BJ (cell line): ENCODE results near the gene CACNA2D2. TPM values are rescaled to one million over a fixed set of nuclear protein-coding genes. Genes with fewer than 3 reads are reported as not detected.

Experiments
- CTCF ChIA-PET: fragments of 350-600 bp; formaldehyde crosslinking; extraction: SDS; loops from one replicate; lab custom pipeline; 2021; ENCODE audit warnings: antibody characterized with exemption, inconsistent platforms; lab: Yijun Ruan, JAX
- POLR2A ChIA-PET: fragments of 300-600 bp; sonication (Branson Sonifier 250); formaldehyde crosslinking; extraction: SDS; loops from one replicate; lab custom pipeline; 2021; ENCODE audit warnings: antibody characterized with exemption; lab: Charles Lee
- DNase-seq: peaks from one replicate; pipeline ENCODE4 v3.0.0-alpha.2; 2011; ENCODE audit warnings: low read depth
- H3K27me3 ChIP-seq: 2 replicates; pipeline ENCODE4 v1.6.0; 2011; ENCODE audit warnings: low read length; ENCODE audit not compliant: control insufficient read depth, insufficient read depth
- H3K36me3 ChIP-seq: 2 replicates; pipeline ENCODE4 v1.5.1; 2011; ENCODE audit warnings: low read length; ENCODE audit not compliant: control insufficient read depth, insufficient read depth
- H3K4me3 ChIP-seq: 2 replicates; pipeline ENCODE4 v1.5.1; 2011; ENCODE audit warnings: low read depth, mild to moderate bottlenecking, control low read depth, low read length
- polyA plus RNA-seq: library from polyadenylated mRNA; depleted of rRNA; stranded (reverse); fragments of >200 nt; gene quantifications from 2 replicates; pipeline ENCODE4 v1.2.3, GENCODE V29; 2011
- TF ChIP-seq, protein P1 (sequence below): IDR thresholded peaks from 2 replicates; pipeline ENCODE4 v1.5.1; 2011; ENCODE audit warnings: low read depth, mild to moderate bottlenecking, control low read depth, inconsistent platforms, low read length, moderate library complexity; ENCODE audit not compliant: insufficient read depth

Gene CACNA2D2
- polyA plus RNA-seq, 1 experiment = 0.11 TPM

DNA sequence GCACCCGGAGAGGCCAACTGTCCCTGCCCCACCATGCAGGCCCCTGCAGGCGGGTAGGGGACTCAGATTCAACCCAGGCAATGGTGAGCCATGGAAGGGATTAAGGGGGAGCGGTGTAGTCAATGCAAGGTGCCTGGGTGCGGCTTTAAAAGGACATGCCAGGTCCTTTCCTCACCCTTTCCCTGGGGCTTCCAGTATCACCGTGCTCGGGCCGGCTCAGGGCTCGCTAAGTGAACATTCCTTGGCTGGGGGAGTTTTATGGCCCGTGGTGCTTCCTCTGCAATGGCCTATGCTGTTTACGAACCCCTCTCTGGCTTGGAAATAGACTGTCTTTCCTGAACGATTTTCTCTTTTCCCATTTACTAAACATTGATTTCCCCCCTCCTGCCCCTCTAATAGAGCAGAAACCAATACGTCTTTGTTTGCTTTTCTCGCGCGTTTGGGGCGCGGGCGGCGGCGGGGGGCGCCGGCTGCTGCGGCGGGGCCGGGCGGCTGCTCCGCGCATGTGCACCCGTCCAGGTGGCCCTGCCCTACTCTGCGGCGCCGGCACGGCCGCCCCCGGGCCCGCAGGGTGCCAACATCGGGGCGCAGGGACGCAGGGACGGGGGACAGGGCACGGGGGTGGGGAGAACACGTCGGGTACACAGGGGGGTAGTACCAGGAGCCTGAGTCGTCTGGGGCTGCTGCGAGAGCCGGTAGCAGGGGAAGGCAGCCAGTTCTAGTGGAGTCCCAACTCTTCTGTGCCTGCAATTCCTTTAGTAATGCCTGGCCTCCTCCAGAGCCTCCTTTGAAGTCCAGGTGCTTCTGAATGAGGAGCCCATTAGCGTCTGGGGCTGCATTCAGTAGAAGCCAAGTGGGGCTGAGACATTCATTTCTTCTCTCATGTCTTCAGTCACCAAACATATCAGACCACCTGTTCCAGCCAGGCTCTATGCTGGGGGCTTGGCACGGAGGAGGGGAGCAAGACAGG is 26.9 kb upstream of the CACNA2D2 start:
- no peaks in the 10 kb centered on the region for H3K36me3 ChIP-seq
- peaks cover 18% of the 10 kb centered on the region for H3K27me3 ChIP-seq

DNA sequence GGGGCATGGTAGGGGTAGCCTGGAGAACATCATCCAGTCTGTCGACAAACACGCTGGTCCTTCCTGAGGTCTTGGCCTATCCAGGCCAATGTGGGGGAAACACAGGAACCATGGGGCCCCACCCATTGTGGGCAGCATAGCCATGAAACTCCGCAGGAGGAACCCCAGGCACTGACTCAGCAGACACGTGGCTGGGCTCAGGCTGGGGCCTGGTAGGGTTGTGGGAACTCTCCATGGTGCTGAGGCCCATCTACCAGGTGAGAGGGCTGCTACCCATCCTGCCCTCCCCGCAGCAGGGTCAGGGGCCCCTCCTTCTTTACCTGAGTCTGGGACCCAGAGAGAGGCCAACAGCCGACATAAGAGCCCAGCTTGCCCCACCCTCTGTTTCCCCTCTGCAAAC is 22.6 kb upstream of the CACNA2D2 start:
- POLR2A ChIA-PET = no interaction called here

More for the DNA sequence above, 26.9 kb upstream of the CACNA2D2 start:
- ChIA-PET CTCF (interaction anchor here (2.3 kb wide), 1 partner anchor 8 kb away, joined by 13 read pairs; no protein-coding TSS in a partner anchor), POLR2A (no interaction called here)
- DNase-seq = no peak
- no peak overlapping the region for H3K4me3 ChIP-seq
- TF ChIP-seq, protein P1, sequence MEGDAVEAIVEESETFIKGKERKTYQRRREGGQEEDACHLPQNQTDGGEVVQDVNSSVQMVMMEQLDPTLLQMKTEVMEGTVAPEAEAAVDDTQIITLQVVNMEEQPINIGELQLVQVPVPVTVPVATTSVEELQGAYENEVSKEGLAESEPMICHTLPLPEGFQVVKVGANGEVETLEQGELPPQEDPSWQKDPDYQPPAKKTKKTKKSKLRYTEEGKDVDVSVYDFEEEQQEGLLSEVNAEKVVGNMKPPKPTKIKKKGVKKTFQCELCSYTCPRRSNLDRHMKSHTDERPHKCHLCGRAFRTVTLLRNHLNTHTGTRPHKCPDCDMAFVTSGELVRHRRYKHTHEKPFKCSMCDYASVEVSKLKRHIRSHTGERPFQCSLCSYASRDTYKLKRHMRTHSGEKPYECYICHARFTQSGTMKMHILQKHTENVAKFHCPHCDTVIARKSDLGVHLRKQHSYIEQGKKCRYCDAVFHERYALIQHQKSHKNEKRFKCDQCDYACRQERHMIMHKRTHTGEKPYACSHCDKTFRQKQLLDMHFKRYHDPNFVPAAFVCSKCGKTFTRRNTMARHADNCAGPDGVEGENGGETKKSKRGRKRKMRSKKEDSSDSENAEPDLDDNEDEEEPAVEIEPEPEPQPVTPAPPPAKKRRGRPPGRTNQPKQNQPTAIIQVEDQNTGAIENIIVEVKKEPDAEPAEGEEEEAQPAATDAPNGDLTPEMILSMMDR = no peak

DNA sequence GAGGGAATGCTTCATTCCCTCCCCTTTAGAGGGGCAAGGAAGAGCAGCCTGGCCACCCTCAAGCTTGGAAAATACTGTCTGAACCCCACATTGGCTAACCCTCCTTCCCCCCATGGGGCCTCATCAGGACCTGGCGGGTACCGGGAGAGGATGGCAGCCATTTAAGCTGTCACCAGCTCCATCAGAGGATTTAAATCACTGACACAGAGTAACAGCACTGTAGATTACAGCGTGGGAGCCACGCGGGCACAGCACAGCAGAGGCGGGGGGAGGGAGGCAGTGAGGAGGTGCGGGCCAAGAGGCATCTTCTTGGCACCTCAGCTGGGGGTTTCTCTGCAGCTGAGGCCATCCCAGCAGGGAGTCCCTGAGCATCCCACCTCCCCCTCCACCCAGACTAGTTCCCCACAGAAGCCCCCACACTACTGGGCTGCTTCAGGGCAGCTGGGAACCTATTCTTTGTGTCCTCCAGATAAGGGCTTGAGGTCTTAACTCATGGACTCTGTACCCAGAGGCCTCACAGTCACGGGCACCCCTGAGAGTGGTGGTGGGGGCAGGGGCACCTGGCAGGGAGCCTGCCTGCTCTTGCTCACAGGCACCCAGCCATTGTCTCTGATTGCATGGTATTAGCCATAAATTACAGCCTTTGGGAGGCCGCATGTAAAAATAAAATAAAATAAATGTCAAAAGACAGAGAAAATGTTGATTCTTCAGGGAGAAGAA is 21.9 kb upstream of the CACNA2D2 start:
- TF ChIP-seq, protein P1 = no peak
- ChIA-PET POLR2A (no interaction called here), CTCF (interaction anchor here (0.6 to 5.3 kb wide), 4 partner anchors 11 to 332 kb away, joined by 3 to 46 read pairs (median 4); no protein-coding TSS in a partner anchor)
- Histone ChIP-seq H3K4me3 (no peak overlapping the region), H3K27me3 (peaks cover 18% of the 10 kb centered on the region), H3K36me3 (no peaks in the 10 kb centered on the region)
- no peak for DNase-seq

More for the DNA sequence above, 22.6 kb upstream of the CACNA2D2 start:
- CTCF ChIA-PET = interaction anchor here (0.6 kb wide), 1 partner anchor 150 kb away, joined by 3 read pairs; no protein-coding TSS in a partner anchor
- no peaks in the 10 kb centered on the region for H3K36me3 ChIP-seq
- peaks cover 19% of the 10 kb centered on the region for H3K27me3 ChIP-seq
- TF ChIP-seq, protein P1 = no peak
- H3K4me3 ChIP-seq = no peak overlapping the region
- no peak for DNase-seq

DNA sequence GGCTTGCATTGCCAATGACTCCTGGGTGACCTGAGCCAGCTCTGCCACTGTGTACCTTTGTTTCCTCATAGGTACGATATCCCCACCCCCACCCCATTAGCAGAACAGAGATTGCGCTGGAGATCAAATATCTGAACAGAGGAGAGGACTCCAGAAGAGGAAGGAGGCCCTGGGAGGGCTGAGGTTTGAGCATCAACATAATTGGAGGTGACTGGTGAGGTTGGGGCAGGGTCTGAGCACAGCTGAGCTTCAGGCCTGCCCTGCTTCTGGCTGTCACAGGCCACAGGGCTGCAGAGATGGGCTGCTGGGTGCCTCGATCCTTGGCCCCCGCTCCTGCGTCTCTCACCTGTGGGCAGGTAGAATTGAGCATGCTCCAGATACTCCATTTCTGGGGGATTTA is 21.3 kb upstream of the CACNA2D2 start:
- peaks cover 14% of the 10 kb centered on the region for H3K27me3 ChIP-seq
- DNase-seq = no peak
- TF ChIP-seq, protein P1 = no peak
- H3K4me3 ChIP-seq = no peak overlapping the region
- no peaks in the 10 kb centered on the region for H3K36me3 ChIP-seq
- ChIA-PET CTCF (interaction anchor here (0.7 to 5.3 kb wide), 3 partner anchors 12 to 331 kb away, joined by 3 to 46 read pairs (median 5); no protein-coding TSS in a partner anchor), POLR2A (no interaction called here)
